NCI-H526 (cell line): Measurements from ENCODE around the gene SEC22C.
"Not testable (repeated sequence)": the region's sequence is repeated elsewhere in the genome, so short reads cannot be mapped to it uniquely, and the experiment has no call there.

ENCODE experiments used
- DNase-seq, 2 experiments: peaks; one replicate each; lab custom pipeline; 2025; lab: John Stamatoyannopoulos, UW

The SEC22C gene

GRCh38 chr3:42581709-42582473, at the start of gene SEC22C:
Gene SEC22C (minus strand): TSS chr3:42581967. CDS start chr3:42569046, 12,921 bp downstream.
- peak; percentile 91 to 97 for DNase-seq

GRCh38 chr3:42613462-42613861, 31.7 kb upstream of the SEC22C start:
- peak in 1 of 2 experiments; percentile 9 for DNase-seq

- no peak for DNase-seq
Measured at GRCh38 chr3:42612928-42613327, 31.2 kb upstream of the SEC22C start.

GRCh38 chr3:42612217-42612616, 30.4 kb upstream of the SEC22C start:
- DNase-seq: no peak

- DNase-seq: no peak
Measured at GRCh38 chr3:42610976-42611375, 29.2 kb upstream of the SEC22C start.

- no peak for DNase-seq
Measured at GRCh38 chr3:42608581-42608980, 26.8 kb upstream of the SEC22C start.

GRCh38 chr3:42605546-42606173, 23.9 kb upstream of the SEC22C start:
- peak; percentile 82 to 84 for DNase-seq

GRCh38 chr3:42602961-42603360, 21.2 kb upstream of the SEC22C start:
- DNase-seq: no peak

- DNase-seq: peak; percentile 15 to 28
Measured at GRCh38 chr3:42601896-42602581, 20.3 kb upstream of the SEC22C start.

- DNase-seq: peak; percentile 53 to 84
Measured at GRCh38 chr3:42600958-42601675, 19.4 kb upstream of the SEC22C start.

GRCh38 chr3:42600111-42600957, 18.6 kb upstream of the SEC22C start, which contains the start of gene NKTR:
Gene NKTR (plus strand): TSS chr3:42600686. CDS start chr3:42601007, 321 bp downstream.
- DNase-seq: peak; percentile 98 to 99

GRCh38 chr3:42597098-42597497, 15.3 kb upstream of the SEC22C start:
- DNase-seq: not testable (repeated sequence)

- DNase-seq: no peak
Measured at GRCh38 chr3:42595682-42596081, 13.9 kb upstream of the SEC22C start.

GRCh38 chr3:42593635-42594034, 11.9 kb upstream of the SEC22C start:
- no peak for DNase-seq

GRCh38 chr3:42591811-42592210, 10.0 kb upstream of the SEC22C start:
- DNase-seq: no peak

- DNase-seq: peak in 1 of 2 experiments; percentile 25
Measured at GRCh38 chr3:42590989-42591756, 9.4 kb upstream of the SEC22C start.

- DNase-seq: no peak
Measured at GRCh38 chr3:42589382-42590109, 7.8 kb upstream of the SEC22C start.

- no peak for DNase-seq
Measured at GRCh38 chr3:42588625-42589024, 6.9 kb upstream of the SEC22C start.

GRCh38 chr3:42582474-42583070, 805 bp upstream of the SEC22C start:
- DNase-seq: peak in 1 of 2 experiments; percentile 38
